HT1080 (cell line): ENCODE measurements around the gene LRRC26. TPM values are rescaled to one million over a fixed set of nuclear protein-coding genes. Genes with fewer than 3 reads are reported as not detected.
A peak's percentile ranks its signal among the peaks of the same experiment; 100 is the strongest.

Source experiments
- DNase-seq: peaks from one replicate; pipeline ENCODE4 v3.0.0-alpha.2; 2015; ENCODE audit warnings: low read depth
- total RNA-seq: library from RNA; depleted of rRNA; stranded (reverse); fragments of >200 nt; shearing (Covaris generic); gene quantifications from 2 replicates; pipeline ENCODE4 v1.2.3, GENCODE V29; 2014

Gene LRRC26
- total RNA-seq, 1 experiment from 2014 or later = not detected

DNA sequence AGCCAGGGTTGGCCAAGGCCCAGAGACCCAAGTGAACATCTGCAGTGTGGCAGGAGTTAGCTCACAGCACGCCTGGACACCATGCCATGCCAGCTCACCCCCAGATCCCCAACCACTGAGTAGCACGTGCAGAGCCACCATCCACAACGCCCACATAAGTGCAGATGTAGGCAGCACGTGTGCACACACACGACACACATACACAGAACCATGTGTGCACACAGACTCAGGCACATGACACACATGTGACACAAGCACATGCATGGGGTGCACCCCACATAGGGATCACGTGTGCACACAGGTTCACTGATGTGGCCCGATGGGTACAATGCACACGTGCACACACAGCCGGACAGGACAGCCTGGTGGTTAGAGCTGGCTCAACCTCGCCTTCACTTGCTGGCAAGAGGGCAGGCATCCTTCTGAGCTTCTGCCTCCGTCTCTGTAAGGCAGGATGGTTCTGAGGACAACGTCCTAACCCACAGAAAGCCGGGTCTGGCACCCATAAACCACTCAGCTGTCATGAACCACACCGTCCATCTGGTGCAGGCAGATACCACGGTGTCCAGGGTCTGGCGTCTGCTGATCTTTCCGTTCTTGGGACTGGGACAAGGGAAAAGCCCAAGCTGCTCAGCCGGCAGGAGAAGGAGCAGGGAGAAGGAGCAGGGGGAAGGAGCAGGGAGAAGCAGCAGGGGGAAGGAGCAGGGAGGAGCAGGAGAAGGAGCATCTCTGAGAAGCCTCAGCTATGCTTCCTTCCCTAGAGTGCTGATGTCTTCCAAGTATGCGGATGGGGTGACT, 12.0 kb downstream of the LRRC26 start:
- no peak for DNase-seq

DNA sequence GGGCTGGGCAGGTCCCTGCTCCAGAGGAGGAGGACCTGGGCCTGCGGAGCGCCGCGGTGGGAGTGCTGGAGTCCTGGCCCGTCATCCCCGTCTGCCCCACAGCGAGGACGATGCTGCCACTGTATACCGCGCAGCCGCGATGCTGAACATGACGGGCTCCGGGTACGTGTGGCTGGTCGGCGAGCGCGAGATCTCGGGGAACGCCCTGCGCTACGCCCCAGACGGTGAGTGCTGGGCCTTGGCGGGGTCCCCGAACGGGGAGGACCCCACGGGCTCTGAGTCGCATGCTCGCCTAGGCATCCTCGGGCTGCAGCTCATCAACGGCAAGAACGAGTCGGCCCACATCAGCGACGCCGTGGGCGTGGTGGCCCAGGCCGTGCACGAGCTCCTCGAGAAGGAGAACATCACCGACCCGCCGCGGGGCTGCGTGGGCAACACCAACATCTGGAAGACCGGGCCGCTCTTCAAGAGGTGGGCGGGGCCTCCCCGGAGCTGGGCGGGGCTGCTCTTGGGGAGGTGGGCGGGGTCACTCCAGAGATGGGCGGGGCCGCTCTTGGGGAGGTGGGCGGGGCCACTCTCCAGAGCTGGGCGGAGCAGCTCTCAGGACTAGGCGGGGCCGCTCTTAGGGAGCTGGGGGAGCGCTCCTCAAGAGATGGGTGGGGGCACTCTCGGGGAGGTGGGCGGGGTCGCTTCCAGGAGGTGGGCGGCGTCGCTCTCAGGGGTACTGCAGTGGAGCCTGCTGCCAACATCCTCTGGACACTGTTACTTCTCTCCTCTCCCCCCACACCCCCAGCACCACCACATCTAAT, 13.1 kb downstream of the LRRC26 start:
- no peak for DNase-seq

DNA sequence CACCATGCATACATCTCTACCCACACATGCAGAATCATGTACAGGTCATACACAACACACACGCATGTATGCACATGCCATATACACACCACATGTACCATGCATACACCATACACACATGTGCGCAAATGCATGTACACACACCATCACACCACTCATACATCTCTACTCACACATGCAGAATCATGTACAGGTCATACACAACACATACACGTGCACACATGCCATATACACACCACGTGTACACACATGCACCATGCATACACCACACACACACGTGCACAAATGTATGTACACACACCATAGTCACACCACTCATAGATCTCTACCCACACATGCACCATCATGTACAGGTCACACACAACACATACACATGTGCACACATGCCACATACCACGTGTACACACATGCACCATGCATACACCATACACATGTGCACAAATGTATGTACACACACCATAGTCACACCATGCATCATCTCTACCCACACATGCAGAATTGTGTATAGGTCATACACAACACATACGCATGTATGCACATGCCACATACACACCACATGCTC, 16.9 kb downstream of the LRRC26 start:
- DNase-seq = no peak

DNA sequence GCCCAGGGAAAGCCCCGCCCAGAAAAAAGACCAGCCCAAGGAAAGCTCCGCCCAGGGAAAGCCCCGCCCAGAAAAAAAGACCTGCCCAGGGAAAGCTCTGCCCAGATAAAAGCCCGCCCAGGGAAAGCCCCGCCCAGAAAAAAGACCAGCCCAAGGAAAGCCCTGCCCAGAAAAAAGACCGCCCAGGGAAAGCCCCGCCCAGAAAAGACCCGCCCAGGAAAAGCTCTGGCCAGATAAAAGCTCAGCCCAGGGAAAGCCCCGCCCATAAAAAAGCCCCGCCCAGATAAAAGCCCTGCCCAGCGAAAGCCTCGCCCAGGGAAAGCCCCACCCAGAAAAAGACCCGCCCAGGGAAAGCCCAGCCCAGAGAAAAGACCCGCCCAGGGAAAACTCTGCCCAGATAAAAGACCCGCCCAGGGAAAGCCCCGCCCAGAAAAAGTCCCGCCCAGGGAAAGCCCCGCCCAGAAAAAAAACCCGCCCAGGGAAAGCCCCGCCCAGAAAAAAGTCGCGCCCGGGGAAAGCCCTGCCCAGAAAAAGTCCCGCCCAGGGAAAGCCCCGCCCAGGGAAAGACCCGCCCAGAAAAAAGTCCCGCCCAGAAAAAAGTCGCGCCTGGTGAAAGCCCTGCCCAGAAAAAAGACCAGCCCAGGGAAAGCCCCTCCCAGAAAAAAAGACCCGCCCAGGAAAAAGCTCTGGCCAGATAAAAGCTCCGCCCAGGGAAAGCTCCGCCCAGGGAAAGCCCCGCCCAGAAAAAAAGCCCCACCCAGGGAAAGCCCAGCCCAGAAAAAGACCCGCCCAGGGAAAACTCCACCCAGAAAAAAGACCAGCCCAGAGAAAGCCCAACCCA, 19.0 kb downstream of the LRRC26 start:
- DNase-seq = peak; percentile 44

DNA sequence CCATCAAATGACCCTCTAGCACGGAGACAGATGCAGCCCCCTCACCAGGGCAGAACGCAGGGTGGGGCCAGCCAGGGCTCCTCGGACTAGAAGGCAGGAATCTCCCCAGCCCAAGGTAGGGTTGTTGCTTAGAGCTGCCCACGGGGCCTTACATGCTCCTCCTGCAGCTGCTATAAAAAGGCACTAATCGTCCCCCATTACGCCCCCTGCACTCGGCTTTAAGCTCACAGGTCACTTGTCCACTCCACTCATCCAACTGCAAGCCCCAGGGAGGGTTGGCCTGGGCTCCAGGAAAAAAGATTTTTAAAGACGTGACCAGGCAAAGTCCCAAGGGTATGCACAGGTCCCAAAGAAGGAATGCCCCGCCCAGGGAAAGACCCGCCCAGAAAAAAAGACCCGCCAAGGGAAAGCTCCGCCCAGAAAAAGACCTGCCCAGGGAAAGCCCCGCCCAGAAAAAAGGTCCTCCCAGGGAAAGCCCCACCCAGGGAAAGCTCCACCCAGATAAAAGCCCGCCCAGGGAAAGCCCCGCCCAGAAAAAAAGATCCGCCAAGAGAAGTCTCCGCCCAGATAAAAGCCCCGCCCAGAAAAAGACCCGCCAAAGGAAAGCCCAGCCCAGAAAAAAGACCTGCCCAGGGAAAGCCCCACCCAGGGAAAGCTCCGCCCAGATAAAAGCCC, 19.8 kb downstream of the LRRC26 start:
- no peak for DNase-seq

DNA sequence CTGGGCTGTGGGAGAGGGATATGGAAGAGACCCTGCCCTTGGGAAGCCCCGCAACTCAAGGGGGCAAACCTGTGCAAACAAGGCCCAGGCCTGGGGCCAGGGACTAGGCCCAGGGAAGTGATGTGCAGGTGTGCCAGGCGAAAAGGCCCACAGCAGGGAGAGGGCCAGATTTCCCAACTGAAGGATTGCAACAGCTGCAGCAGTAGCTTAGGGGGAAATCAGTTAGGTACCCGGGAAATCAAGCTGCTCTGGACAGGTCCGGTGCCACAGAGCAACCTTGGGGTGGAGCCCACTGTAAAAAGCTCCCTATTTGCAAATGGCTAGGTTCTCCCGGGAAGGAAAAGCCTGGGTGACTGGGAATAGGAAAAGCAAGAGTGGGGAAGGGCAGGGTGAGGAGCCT, 20.5 kb downstream of the LRRC26 start:
- no peak for DNase-seq

DNA sequence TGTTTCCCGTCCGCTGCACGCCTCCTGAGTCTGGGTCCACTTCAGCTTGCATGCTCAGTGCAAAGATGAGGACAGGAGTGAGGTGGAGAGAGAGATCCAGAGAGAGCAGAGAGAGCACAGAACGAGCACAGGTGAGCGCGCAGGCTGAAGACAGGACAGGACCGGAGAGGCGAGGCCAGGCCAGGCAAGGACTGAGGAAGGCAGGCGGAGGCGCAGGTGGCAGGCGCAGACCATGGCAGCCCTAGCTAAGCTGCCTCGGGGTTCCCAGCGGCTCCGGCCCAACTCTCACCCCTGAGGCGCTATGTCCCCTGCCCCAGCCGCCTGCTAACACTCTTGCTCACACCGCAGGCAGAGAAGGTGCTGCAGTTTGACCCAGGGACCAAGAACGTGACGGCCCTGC, 21.2 kb downstream of the LRRC26 start:
- DNase-seq = no peak

DNA sequence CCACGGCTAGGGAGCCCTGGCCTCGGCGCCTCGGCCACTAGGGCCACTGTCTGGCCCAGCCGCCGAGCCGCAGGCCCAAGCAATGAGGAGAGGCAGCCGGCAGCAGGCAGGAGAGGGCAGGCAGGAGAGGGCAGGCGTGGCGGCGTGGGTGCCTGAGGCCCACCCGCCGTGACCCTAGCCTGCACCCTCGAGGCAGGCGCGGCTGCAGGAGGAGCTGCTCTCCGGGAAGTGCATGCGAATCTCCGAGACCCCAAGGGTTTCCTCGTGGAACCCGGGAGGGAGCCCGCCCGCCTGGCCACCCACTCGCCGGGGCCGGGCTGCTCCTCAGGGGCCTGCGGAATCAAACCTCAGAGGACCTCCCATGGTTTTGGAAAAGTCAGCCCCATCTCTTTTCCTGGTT, 21.6 kb downstream of the LRRC26 start:
- no peak for DNase-seq

DNA sequence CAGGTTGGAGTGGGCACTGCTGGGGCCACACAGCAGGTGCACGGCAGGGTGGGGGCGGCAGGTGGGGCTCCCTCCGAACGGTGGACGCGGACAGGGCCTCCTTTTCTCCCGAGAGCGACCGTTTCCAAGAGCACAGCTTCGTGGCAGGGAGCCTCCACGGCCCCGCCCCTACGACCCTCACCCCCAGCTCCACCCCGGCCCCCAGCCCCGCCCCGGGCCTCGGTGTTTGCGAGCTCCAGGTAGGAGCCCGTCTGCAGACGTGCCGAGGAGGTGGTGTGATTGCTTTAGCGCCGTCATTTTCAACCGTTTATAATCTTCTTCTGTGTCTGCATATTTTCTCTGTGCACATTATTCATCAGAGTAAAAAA, 22.1 kb downstream of the LRRC26 start:
- DNase-seq = no peak

DNA sequence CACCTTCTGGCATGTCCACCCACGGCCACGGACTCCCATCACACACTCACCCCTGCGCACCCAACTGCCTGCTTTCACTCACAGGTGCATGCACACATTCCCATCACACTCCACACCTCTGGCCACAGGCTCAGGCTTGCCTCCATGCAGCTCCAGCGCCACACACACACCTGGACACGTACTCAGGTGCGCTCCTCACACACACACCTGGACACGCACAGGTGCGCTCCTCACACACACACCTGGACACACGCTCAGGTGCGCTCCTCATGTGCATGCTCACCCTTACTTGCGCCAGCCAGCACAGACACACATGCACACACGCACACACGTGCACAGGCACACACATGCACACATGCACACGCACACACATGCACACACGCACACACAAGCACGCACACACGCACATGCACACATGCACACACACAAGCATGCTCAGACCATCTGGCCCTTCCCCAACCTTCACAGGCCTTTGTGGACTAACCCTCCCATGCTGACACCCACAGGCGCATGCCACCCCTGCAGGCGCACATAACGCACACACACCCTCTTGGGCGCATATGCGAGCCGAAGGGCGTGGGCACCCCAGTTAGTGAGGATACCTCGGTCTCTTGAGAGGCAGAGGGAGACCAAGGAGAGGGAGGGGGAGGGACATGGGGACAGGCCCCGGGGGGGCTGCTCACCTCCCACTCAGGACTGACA, 22.6 kb downstream of the LRRC26 start:
- DNase-seq = no peak

DNA sequence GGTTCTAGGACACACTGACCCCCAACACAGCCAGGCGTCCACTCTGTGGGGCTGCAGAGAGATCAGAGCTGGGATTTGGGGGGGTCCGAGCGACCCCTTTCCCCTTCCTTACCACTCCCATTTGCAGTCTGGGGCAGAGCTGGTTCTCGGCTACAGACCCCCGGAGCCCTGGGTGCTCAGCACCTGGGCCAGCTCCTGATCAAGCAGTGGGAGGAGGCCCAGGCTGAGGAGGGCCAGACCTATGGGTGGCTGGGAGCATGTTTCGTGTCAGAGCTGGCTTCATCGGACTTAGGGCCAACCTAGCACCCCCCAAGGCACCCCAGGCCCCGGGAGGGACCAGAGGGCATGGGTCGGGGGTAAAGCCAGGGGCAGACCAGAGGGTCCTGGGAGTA, 23.3 kb downstream of the LRRC26 start:
- no peak for DNase-seq

DNA sequence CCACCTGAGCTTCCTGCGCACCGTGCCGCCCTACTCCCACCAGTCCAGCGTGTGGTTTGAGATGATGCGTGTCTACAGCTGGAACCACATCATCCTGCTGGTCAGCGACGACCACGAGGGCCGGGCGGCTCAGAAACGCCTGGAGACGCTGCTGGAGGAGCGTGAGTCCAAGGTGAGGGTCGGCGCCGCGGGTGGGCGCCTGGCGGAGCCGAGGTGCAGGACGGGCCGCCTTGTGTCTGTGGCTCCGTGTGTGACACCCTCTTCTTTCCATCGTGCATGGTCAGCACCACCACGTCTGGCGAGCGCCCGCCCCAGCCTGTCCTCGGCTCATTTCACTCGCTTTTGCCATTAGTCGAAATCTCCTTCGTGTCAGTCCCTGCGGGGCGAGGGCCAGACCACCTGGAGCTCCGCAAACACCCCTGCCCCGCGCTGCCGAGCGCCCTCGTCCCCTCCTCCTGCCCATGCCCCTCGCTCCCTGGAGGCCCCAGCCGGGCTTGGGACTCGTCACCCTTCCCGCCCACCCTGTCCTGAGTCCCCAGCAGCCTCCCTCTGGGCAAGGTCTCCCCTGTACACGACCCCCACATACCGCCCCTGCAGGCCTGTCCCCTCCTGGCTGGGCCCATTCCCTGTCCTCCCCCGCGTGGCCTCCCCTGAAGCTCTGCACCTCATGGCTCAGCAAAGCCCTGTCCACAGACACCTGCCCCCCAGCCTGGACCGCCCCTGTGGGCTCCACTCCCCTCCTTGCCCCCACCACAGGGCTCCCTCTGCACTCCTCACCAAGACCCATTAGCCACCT, 23.9 kb downstream of the LRRC26 start:
- no peak for DNase-seq

DNA sequence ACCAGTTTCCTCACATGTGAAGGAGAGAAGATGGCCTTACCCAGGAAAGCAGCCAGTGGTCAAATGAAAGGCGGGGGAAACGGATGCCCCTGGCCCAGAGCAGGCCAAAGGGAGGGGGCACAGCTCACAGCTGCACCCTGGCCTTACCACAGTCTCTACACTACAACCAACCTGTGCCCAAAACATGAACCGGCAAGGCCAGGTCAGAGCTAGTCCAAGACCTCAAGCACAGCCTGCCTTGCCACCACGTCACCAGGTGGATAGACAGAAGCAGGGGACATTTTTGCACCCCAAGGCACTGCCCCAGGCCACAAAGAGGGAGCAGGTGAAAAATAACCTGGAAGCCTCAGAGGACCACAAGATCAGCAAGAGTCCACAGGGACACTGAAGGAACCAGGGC, 26.4 kb downstream of the LRRC26 start:
- DNase-seq = no peak

DNA sequence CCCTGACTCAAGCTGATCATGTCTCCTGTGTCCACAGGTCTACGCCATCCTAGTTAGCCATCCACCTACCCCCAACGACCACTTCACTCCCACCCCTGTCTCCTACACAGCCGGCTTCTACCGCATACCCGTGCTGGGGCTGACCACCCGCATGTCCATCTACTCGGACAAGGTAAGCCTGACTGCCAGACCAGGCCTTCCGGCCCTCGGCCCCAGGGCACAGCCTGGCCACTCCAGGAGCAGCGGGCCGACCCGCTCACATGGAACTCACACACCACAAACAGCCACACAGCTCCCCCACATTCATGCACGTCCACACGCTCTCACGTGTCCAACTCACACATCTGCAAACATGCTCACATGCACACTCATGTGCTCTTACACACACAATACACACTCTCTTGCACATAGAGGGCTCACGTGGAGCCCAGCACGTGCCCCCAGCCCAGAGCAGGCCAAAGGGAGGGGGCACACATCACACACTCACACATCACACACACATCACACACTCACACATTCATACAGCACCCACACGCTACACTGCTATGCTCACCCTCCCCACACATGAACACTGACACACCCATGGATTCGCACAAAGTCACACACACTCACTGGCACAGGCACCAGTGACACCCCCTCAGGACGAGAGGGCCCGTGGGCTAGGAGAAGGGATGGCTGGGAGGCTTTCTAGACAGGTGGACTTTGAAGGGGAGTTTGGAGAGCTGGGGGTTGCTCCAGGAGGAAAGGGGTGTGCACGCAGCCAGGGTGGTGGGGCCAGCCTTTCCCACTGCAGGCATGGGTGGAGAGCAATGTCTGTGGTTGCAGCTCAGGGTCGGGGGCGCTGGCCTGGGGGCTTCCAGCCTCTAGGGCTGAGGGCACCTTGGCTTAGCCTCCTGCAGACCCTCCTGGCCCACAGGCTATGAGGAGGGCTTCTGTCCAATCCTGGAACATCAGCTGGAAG, 27.6 kb downstream of the LRRC26 start:
- DNase-seq = no peak

DNA sequence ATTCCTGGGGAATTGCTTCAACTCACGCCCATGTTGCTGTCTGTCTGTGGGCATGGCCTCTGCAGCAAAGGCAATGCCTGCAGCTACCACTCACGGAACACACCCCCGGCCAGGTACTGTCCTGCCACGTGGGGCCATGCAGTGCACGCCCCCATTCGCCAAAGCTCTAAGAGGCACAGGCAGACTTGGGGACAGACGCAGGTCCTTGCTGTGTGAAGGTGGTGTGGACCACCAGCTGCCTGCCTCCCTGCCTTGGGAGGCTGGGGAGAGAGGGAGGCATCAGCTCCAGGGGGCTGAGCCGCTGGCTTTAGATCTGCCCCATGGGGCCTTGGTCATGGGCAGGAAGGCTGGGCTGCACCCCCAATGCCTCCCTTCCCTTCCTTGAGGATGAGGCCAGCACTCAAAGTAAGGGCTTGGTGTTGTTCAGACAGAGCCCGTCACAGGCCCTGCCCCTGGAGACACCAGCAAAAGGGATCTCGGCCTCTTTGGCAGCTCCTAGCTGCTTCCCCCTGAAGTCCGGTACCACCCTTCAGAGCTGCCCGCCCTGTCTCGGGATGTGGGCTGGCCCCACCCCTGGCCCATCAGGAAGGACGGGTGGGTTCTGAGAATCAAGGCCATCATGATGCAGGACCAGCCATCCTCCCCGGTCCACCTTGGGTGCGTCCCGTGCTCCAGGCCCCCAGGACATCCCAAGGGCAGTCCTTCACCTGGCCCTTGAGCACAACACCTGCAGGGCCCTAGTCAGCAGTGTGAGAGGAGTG, 28.6 kb downstream of the LRRC26 start:
- no peak for DNase-seq

DNA sequence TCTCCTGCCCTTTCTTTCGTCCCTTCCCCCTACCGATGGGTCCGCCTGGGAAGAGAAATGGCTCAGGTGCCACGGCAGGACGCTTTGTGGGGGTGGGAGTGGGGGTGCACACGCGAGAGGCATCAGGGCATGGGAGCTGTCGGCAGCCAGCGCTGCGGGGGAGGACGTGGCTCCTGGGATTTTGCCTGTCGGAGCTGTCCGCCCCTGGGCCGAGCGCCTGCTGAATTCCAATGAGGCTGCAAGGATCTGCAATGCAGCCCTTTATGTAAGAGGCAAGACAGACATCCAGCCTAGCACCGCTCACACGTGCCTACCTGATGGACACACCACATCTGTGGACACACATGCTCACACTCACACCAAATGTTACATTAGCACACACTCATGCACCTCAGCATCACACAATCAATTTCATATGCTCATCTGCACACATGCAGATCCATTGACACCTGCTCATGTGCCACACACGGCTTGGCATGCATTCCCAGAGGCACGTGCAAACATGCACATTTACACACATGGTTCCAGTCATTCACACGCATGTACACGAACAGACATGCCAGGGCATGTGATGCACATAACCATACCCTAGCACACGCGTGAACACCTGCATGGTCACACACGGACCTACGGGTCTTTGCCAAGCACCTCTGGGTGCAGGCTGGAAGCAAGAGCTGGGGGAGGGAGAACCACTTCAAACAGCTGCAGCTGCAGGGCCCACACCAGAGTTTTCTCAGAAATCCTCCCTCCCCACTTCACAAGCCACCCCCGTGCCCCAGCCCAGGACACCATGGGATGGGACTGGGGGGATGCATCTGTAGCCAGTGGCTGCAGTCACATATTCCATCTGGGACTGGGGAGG, 29.5 kb downstream of the LRRC26 start:
- DNase-seq = no peak
